Stomach (tissue), 4 donors: ENCODE results near the gene NDUFB3.
"Not testable (repeated sequence)": the region's sequence is repeated elsewhere in the genome, so short reads cannot be mapped to it uniquely, and the experiment has no call there.

Experiments used
- CTCF ChIP-seq, 7 experiments: fragments of 450-650 bp in 4 of 7; fragments of 200-600 bp in 3 of 7; sonication (generic) in 3 of 7; IDR thresholded peaks; one replicate each; pipeline ENCODE4 v1.5.1; 2016 to 2019; ENCODE audit warnings: antibody characterized with exemption in 7 of 7, control low read depth in 2 of 7, mild to moderate bottlenecking in 1 of 7
- POLR2A ChIP-seq, 4 donors: fragments of 450-650 bp; IDR thresholded peaks; one replicate each; pipeline ENCODE4 v1.6.1; 2016; ENCODE audit warnings: antibody characterized with exemption in 4 of 4, control low read depth in 2 of 4, mild to moderate bottlenecking in 1 of 4, moderate library complexity in 1 of 4

DNA sequence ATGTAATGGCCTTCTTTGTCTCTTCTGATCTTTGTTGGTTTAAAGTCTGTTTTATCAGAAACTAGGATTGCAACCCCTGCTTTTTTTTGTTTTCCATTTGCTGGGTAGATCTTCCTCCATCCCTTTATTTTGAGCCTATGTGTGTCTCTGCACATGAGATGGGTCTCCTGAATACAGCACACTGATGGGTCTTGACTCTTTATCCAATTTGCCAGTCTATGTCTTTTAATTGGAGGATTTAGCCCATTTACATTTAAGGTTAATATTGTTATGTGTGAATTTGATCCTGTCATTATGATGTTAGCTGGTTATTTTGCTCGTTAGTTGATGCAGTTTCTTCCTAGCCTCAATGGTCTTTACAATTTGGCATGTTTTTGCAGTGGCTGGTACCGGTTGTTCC, 37.4 kb upstream of the NDUFB3 start:
- not testable (repeated sequence) for TF ChIP-seq POLR2A, CTCF (IDR thresholded peaks at IDR 0.05)
